Fibroblast of lung (primary cell): ENCODE measurements around the gene ADRM1.

Source experiments
- CTCF ChIP-seq, 2 donors: IDR thresholded peaks in 1 of 2; conservative IDR thresholded peaks in 1 of 2; 1 replicate in 1 of 2; 2 replicates in 1 of 2; pipeline ENCODE4 v1.5.1; 2011 to 2012; ENCODE audit warnings: low read length in 2 of 2, control low read depth in 1 of 2, inconsistent platforms in 1 of 2, low read depth in 1 of 2, mild to moderate bottlenecking in 1 of 2
- EZH2 ChIP-seq: IDR thresholded peaks from 2 replicates; pipeline ENCODE4 v1.5.1; 2012; ENCODE audit warnings: low read length, control low read depth, mild to moderate bottlenecking; ENCODE audit errors: missing control alignments

- TF ChIP-seq CTCF (conservative IDR thresholded peaks at IDR 0.05 in 1 of 2, IDR thresholded peaks at IDR 0.05 in 1 of 2; ENCODE audit: low read depth in 1 of 2, low read length in 2 of 2) (peak; percentile 83 to 90), EZH2 (no peak)
Observed at GRCh38 chr20:62301773-62302340, 940 bp upstream of the ADRM1 start.
